Measurements from ENCODE around the gene SPACA1. TPM values are rescaled to one million over a fixed set of nuclear protein-coding genes. Genes with fewer than 3 reads are reported as not detected.

The SPACA1 gene
- total RNA-seq, 1 experiment from 2014 or later: not detected

DNA sequence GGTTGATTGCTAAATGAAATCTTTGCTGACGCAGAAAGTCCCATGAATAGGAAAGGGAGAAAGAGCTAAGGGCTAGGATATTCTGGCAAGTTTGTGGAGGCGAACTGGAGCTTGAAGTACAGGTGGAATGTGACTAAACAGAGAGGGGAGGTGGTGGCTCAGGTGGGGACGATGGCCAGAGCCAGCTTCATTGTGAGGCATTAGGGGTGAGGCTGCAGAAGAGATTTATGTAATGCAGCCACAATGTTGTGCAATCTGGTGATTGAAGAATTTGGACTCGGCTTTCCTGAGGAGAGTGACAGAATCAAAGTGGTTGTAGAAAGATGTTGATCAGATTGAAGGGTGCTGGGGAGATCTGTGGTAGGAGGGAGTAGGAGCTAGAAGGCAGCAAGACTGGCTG, 42.9 kb upstream of the SPACA1 start:
- ATAC-seq (no peak), DNase-seq (ENCODE audit: low read depth, low spot score) (no peak)
- no peaks in the 10 kb centered on the region for H3K36me3 ChIP-seq (ENCODE audit: control insufficient read depth, insufficient read depth, low read length)
- CTCF ChIA-PET: no interaction called here
- POLR2A ChIA-PET: no interaction called here
- intact Hi-C loops (cut with micrococcal nuclease; ENCODE audit: unreplicated experiment): no loop called here
- TF ChIP-seq TCF7L2 (IDR thresholded peaks at IDR 0.05; ENCODE audit: low read depth, low read length): no peak
- no peak for TF ChIP-seq POLR2AphosphoS5 (IDR thresholded peaks at IDR 0.05; ENCODE audit: low read depth, low read length)
- TF ChIP-seq, protein P1, sequence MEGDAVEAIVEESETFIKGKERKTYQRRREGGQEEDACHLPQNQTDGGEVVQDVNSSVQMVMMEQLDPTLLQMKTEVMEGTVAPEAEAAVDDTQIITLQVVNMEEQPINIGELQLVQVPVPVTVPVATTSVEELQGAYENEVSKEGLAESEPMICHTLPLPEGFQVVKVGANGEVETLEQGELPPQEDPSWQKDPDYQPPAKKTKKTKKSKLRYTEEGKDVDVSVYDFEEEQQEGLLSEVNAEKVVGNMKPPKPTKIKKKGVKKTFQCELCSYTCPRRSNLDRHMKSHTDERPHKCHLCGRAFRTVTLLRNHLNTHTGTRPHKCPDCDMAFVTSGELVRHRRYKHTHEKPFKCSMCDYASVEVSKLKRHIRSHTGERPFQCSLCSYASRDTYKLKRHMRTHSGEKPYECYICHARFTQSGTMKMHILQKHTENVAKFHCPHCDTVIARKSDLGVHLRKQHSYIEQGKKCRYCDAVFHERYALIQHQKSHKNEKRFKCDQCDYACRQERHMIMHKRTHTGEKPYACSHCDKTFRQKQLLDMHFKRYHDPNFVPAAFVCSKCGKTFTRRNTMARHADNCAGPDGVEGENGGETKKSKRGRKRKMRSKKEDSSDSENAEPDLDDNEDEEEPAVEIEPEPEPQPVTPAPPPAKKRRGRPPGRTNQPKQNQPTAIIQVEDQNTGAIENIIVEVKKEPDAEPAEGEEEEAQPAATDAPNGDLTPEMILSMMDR (IDR thresholded peaks at IDR 0.05): no peak
- no peak for TF ChIP-seq SIN3A (IDR thresholded peaks at IDR 0.05; ENCODE audit: borderline replicate concordance, insufficient read depth, low read depth, low read length)
- TF ChIP-seq, protein P2, sequence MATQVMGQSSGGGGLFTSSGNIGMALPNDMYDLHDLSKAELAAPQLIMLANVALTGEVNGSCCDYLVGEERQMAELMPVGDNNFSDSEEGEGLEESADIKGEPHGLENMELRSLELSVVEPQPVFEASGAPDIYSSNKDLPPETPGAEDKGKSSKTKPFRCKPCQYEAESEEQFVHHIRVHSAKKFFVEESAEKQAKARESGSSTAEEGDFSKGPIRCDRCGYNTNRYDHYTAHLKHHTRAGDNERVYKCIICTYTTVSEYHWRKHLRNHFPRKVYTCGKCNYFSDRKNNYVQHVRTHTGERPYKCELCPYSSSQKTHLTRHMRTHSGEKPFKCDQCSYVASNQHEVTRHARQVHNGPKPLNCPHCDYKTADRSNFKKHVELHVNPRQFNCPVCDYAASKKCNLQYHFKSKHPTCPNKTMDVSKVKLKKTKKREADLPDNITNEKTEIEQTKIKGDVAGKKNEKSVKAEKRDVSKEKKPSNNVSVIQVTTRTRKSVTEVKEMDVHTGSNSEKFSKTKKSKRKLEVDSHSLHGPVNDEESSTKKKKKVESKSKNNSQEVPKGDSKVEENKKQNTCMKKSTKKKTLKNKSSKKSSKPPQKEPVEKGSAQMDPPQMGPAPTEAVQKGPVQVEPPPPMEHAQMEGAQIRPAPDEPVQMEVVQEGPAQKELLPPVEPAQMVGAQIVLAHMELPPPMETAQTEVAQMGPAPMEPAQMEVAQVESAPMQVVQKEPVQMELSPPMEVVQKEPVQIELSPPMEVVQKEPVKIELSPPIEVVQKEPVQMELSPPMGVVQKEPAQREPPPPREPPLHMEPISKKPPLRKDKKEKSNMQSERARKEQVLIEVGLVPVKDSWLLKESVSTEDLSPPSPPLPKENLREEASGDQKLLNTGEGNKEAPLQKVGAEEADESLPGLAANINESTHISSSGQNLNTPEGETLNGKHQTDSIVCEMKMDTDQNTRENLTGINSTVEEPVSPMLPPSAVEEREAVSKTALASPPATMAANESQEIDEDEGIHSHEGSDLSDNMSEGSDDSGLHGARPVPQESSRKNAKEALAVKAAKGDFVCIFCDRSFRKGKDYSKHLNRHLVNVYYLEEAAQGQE (IDR thresholded peaks at IDR 0.05; ENCODE audit: insufficient read depth in 1 of 2, low read depth in 2 of 2, low read length in 1 of 2): no peak
- H3K27ac ChIP-seq (ENCODE audit: low read length): no peak overlapping the region
- no TSS peak for BruUV-seq (replicated peaks)
- in situ Hi-C loops (cut with HindIII; ENCODE audit: low pct_unique_long_range_greater_than_20kb, low sequenced_read_pairs): no loop called here
- no peaks in the 10 kb centered on the region for H3K9me3 ChIP-seq (ENCODE audit: control insufficient read depth, insufficient read depth, low read depth, low read length)
- H3K4me3 ChIP-seq (ENCODE audit: low read depth in 2 of 2, low read length in 2 of 2): no peak overlapping the region
- peaks cover 3% of the 10 kb centered on the region; the same call in 1 of the 2 replicates for H3K27me3 ChIP-seq (ENCODE audit: control insufficient read depth, insufficient read depth, low read length)
- no peaks in the 10 kb centered on the region for H3K4me1 ChIP-seq (ENCODE audit: control insufficient read depth, insufficient read depth, low read length)

DNA sequence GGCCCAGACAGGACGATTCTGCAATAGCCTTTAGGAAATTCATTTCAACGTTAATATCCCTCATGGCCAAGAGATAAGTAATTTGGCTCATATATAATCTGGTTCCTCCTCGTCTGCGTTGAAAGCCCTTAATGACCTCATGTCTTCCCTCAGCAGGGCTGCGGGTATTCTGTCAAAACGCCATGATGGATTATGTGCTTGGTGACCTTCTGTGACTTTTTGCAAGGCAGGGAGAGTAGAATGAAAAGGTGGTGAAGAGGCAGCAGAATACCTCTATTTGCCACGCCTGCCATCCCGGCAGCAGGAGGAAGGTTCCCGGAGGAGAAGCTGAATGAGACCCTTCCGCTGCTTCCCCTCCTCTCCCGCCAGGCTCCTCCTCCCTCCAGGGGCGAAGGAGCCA, 41.1 kb upstream of the SPACA1 start:
- Histone ChIP-seq H3K36me3 (ENCODE audit: control insufficient read depth, insufficient read depth, low read length) (no peaks in the 10 kb centered on the region), H3K4me1 (ENCODE audit: control insufficient read depth, insufficient read depth, low read length) (no peaks in the 10 kb centered on the region), H3K27ac (ENCODE audit: low read length) (no peak overlapping the region), H3K27me3 (ENCODE audit: control insufficient read depth, insufficient read depth, low read length) (peaks cover 3% of the 10 kb centered on the region; the same call in 1 of the 2 replicates), H3K4me3 (ENCODE audit: low read depth in 2 of 2, low read length in 2 of 2) (no peak overlapping the region), H3K9me3 (ENCODE audit: control insufficient read depth, insufficient read depth, low read depth, low read length) (no peaks in the 10 kb centered on the region)
- no peak for ATAC-seq
- ChIA-PET CTCF (no interaction called here), POLR2A (no interaction called here)
- DNase-seq (ENCODE audit: low read depth, low spot score): no peak
- no TSS peak for BruUV-seq (replicated peaks)
- TF ChIP-seq, protein P1 (IDR thresholded peaks at IDR 0.05): no peak
- no peak for TF ChIP-seq TCF7L2 (IDR thresholded peaks at IDR 0.05; ENCODE audit: low read depth, low read length)
- in situ Hi-C loops (cut with HindIII; ENCODE audit: low pct_unique_long_range_greater_than_20kb, low sequenced_read_pairs): no loop called here
- intact Hi-C loops (cut with micrococcal nuclease; ENCODE audit: unreplicated experiment): no loop called here
